ENCODE measurements around the gene MMP24.

MMP24 gene

DNA sequence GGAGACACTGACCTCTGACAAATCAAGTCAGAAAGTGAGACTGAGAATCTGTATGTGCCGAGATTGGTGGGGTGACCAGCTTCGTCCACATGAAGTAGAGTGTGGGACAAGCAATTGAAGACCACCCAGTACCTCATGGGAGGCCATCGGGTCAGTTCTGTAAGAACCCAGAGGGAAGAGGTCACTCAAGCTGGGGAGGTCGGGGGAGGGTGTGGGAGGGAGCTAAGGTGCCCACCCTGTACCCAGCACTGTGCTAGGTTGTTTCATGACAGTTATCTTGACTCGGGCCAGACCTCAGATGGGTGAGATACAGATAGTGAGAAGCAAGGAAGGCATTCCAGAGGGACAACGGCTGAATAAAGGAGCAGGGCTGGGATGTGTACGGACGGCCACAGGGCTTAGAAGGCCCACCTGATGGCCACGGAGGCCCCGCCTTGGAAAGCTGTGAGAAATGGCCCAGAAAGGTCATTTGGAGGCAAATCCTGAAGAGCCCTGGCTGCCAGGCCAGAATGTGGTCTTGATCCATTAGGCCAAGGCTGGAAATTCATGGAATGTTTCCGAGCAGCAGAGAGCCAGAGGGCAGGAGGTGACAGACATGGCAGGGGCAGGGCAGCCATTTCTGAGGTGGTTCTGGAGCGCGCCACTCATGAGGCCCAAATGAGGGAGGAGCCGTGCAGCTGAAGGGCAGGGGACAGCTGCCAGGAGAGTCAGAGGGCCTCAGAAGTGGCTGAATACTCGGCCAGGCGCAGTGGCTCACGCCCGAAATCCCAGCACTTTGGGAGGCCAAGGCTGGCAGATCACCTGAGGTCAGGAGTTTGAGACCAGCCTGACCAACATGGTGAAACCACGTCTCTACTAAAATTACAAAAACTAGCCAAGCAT, 43.8 kb downstream of the MMP24 start:
- no peaks in the 10 kb centered on the region for H3K9me3 Mint-ChIP-seq
- DNase-seq (ENCODE audit: low spot score in 2 of 2) (no peak), ATAC-seq (replicated peaks; ENCODE audit: extremely low read depth, poor library complexity, severe bottlenecking) (no peak)
- H3K27ac Mint-ChIP-seq (ENCODE audit: low read depth) = peak overlapping the region; percentile 53
- peaks cover 24% of the 10 kb centered on the region for H3K4me1 Mint-ChIP-seq
- H3K36me3 Mint-ChIP-seq (ENCODE audit: insufficient read depth) = peaks cover 11% of the 10 kb centered on the region
- H3K4me3 Mint-ChIP-seq = no peak overlapping the region
- H3K27me3 Mint-ChIP-seq = no peaks in the 10 kb centered on the region

DNA sequence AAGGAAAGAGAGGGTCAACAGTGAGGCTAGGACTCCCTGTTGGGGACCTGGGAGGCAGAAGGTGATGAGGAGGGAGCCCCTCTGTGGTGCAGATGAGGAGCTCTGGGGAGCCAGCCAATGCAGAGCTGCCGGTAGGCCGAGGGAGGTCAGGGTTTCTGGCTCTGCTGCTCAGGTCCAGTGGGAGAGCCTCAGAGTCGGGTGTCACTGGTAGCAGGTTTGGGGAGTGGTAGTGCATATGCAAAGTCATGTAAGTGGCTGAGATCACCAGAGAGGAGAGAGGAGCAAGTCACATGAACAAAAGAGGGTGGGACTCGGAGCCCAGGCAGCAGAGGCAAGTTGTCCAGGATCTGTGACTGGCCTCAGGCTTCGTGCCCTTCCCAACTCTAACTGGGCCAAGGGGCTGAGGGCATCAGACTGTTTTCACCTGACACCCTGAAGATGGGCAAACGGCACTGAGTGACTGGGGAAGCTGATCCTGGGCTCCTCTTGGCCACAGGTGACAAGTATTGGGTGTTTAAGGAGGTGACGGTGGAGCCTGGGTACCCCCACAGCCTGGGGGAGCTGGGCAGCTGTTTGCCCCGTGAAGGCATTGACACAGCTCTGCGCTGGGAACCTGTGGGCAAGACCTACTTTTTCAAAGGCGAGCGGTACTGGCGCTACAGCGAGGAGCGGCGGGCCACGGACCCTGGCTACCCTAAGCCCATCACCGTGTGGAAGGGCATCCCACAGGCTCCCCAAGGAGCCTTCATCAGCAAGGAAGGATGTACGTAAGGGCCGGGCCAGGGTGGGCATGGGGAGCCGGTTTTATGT, 44.8 kb downstream of the MMP24 start:
- Mint-ChIP-seq H3K4me1 (peaks cover 33% of the 10 kb centered on the region), H3K36me3 (ENCODE audit: insufficient read depth) (peaks cover 12% of the 10 kb centered on the region), H3K27ac (ENCODE audit: low read depth) (peak overlapping the region; percentile 53), H3K9me3 (no peaks in the 10 kb centered on the region), H3K27me3 (no peaks in the 10 kb centered on the region), H3K4me3 (no peak overlapping the region)
- DNase-seq (ENCODE audit: low spot score in 2 of 2) (no peak), ATAC-seq (replicated peaks; ENCODE audit: extremely low read depth, poor library complexity, severe bottlenecking) (no peak)

DNA sequence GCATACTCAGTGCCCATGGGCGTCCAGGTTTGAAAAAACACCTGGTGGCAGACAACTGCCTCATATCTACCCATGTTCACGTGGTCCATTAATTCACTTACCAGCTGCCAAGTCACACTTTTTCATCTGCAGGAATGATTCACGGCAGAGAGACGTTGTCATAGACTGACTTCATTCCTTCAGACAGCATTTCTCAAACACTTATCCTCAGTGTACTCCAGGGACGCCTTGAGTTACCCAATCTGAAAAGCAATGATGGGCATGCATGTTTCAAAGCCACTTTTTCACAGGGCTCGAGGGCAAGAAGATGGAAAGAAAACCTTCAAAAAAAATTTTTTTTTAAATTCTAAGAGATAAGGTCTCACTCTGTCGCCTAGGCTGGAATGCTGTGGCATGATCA, 45.4 kb downstream of the MMP24 start:
- no peaks in the 10 kb centered on the region for H3K9me3 Mint-ChIP-seq
- ATAC-seq (replicated peaks; ENCODE audit: extremely low read depth, poor library complexity, severe bottlenecking) (no peak), DNase-seq (ENCODE audit: low spot score in 2 of 2) (no peak)
- no peaks in the 10 kb centered on the region for H3K27me3 Mint-ChIP-seq
- peaks cover 39% of the 10 kb centered on the region for H3K4me1 Mint-ChIP-seq
- no peak overlapping the region for H3K27ac Mint-ChIP-seq (ENCODE audit: low read depth)
- no peak overlapping the region for H3K4me3 Mint-ChIP-seq
- H3K36me3 Mint-ChIP-seq (ENCODE audit: insufficient read depth) = peaks cover 12% of the 10 kb centered on the region

DNA sequence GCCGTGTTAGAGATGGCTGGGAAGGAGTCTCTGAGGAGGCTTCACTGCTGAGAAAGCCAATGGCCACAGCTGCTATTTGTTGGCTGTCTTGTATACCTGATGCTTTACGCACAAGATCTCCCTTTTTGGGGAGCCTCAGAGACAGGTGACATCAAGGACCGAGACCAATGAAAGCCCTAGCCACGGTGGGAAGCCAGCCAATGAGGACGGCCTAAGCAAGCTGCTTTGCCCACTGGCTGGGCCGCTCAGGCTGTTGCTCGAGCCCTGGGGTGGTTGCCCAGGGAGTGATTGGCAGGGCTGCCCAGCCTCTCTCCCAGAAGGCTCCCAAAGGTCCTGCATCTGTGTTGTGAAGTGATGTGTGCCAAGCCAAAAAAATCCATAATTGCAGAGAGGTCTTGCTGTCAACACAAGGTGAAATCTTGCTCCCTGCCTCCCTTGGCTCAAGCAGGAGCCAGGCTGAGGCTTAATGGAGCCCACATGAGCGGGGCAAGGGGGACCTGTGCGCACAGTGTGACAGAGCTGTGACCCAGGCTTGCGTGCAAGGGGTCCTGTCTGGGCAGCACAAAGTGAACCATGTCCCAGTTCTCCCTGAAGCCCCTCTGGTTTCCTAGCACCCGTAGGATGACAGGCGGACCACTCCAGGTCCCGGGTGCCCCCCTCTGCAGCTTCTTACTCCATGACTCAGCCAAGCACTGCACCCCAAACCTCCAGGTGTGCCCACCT, 47.1 kb downstream of the MMP24 start:
- H3K9me3 Mint-ChIP-seq = no peaks in the 10 kb centered on the region
- no peak for ATAC-seq (replicated peaks; ENCODE audit: extremely low read depth, poor library complexity, severe bottlenecking)
- H3K4me1 Mint-ChIP-seq = peaks cover 45% of the 10 kb centered on the region
- no peak overlapping the region for H3K4me3 Mint-ChIP-seq
- H3K27ac Mint-ChIP-seq (ENCODE audit: low read depth) = peak overlapping the region; percentile 44
- peaks cover 14% of the 10 kb centered on the region for H3K36me3 Mint-ChIP-seq (ENCODE audit: insufficient read depth)
- no peak for DNase-seq (ENCODE audit: low spot score in 2 of 2)
- H3K27me3 Mint-ChIP-seq = no peaks in the 10 kb centered on the region

DNA sequence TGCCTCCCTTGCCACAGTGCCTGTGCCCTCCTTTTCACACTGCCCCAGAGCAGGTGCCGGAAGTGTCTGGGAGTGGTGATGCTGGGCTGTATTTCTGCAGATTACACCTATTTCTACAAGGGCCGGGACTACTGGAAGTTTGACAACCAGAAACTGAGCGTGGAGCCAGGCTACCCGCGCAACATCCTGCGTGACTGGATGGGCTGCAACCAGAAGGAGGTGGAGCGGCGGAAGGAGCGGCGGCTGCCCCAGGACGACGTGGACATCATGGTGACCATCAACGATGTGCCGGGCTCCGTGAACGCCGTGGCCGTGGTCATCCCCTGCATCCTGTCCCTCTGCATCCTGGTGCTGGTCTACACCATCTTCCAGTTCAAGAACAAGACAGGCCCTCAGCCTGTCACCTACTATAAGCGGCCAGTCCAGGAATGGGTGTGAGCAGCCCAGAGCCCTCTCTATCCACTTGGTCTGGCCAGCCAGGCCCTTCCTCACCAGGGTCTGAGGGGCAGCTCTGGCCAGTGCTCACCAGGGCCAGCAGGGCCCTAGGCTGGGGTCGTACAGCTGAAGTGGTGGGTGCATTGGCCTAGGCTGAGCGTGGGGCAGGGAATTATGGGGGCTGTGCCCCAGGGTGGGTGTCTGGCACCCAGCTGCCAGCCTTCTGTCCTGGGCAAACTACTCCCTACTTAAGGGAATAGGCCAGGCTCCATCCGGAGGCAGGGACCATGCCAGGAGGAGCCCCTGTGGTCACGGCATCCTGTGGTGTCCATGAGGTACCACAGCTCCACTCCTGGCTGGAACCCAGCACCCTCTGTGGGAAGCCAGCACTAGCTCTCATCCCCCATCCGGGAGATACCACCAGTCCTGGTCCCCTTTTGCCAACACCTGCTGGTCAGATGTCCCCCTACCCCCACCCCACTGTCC, 47.9 kb downstream of the MMP24 start:
- DNase-seq (ENCODE audit: low spot score in 2 of 2) = no peak
- ATAC-seq (replicated peaks; ENCODE audit: extremely low read depth, poor library complexity, severe bottlenecking) = no peak
- peaks cover 18% of the 10 kb centered on the region for H3K36me3 Mint-ChIP-seq (ENCODE audit: insufficient read depth)
- H3K9me3 Mint-ChIP-seq = no peaks in the 10 kb centered on the region
- H3K4me1 Mint-ChIP-seq = peaks cover 43% of the 10 kb centered on the region
- no peak overlapping the region for H3K4me3 Mint-ChIP-seq
- no peak overlapping the region for H3K27ac Mint-ChIP-seq (ENCODE audit: low read depth)
- H3K27me3 Mint-ChIP-seq = no peaks in the 10 kb centered on the region

DNA sequence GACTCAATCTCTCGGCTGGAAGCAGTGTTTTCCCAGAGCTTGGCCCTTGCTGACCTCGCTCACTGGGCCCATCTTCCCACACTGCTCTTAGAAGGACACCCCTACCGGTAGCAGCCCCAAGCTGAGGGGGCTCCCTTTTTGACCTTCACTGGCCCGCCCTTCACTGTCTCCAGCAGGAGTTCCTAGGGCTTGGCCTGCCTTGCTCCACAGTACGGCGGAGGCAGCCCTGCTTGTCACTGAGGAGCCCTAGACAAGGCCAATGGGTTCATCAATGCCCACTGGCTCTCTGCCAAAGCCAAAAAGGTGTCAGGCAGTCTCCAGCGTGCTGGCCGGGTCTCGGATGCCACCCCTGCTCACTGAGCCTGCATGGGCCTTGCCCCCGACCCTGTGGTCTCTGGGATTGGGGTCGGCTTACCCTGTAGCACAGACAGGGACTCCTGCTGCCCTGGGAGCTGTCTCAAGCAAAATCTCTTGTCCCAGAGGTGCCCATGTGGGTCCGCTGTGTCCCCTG, 49.3 kb downstream of the MMP24 start:
- no peak for ATAC-seq (replicated peaks; ENCODE audit: extremely low read depth, poor library complexity, severe bottlenecking)
- H3K4me3 Mint-ChIP-seq = peak overlapping the region; percentile 97
- no peak for DNase-seq (ENCODE audit: low spot score in 2 of 2)
- no peaks in the 10 kb centered on the region for H3K27me3 Mint-ChIP-seq
- H3K36me3 Mint-ChIP-seq (ENCODE audit: insufficient read depth) = peaks cover 24% of the 10 kb centered on the region
- H3K27ac Mint-ChIP-seq (ENCODE audit: low read depth) = peak overlapping the region; percentile 53
- no peaks in the 10 kb centered on the region for H3K9me3 Mint-ChIP-seq
- peaks cover 39% of the 10 kb centered on the region for H3K4me1 Mint-ChIP-seq

DNA sequence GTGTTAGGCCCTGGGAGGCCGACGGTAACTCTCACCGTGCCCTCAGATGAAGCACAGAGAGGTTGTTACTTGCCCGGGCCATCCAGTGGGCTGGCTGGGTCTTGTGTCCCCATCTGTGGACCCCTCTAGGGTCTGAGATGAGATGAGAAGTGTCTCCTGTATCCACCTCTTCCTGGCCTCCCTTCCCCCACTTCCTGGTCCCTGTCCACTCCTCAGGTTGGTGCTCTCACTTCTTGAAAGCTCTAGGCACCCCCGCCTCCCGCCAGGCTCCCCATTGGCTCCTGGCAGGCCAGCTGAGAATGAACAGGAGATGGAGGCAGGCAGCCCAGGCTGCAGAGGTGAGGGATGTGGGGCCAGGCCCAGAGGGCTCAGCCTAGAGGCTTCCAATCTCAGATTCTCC, 49.9 kb downstream of the MMP24 start:
- DNase-seq (ENCODE audit: low spot score in 2 of 2) (no peak), ATAC-seq (replicated peaks; ENCODE audit: extremely low read depth, poor library complexity, severe bottlenecking) (no peak)
- Mint-ChIP-seq H3K9me3 (no peaks in the 10 kb centered on the region), H3K36me3 (ENCODE audit: insufficient read depth) (peaks cover 25% of the 10 kb centered on the region), H3K27me3 (no peaks in the 10 kb centered on the region), H3K27ac (ENCODE audit: low read depth) (peak overlapping the region; percentile 98), H3K4me3 (peak overlapping the region; percentile 97), H3K4me1 (peaks cover 34% of the 10 kb centered on the region)

DNA sequence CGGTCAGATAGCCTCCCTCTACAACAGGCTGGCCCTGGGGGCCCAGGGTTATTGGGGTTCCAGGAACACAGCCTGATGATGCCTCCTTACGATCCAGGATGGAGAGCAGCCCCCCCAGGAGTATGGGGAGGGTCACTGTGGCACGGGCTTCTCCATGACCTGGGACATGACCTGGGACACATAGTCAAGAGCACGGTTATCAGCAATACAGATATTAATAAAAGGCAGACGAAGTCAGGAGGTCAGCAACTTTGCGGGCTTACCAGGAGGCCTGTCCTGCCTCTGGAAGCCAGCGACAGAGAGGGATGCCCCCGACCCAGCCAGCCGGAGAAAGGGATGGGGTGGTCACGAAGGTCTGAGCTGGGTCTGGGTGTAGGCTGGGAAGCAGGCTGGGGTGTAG, 50.6 kb downstream of the MMP24 start:
- Mint-ChIP-seq H3K4me3 (peak overlapping the region; percentile 97), H3K36me3 (ENCODE audit: insufficient read depth) (peaks cover 27% of the 10 kb centered on the region), H3K27ac (ENCODE audit: low read depth) (peak overlapping the region; percentile 98), H3K9me3 (no peaks in the 10 kb centered on the region), H3K27me3 (no peaks in the 10 kb centered on the region), H3K4me1 (peaks cover 36% of the 10 kb centered on the region)
- ATAC-seq (replicated peaks; ENCODE audit: extremely low read depth, poor library complexity, severe bottlenecking) = no peak
- no peak for DNase-seq (ENCODE audit: low spot score in 2 of 2)

DNA sequence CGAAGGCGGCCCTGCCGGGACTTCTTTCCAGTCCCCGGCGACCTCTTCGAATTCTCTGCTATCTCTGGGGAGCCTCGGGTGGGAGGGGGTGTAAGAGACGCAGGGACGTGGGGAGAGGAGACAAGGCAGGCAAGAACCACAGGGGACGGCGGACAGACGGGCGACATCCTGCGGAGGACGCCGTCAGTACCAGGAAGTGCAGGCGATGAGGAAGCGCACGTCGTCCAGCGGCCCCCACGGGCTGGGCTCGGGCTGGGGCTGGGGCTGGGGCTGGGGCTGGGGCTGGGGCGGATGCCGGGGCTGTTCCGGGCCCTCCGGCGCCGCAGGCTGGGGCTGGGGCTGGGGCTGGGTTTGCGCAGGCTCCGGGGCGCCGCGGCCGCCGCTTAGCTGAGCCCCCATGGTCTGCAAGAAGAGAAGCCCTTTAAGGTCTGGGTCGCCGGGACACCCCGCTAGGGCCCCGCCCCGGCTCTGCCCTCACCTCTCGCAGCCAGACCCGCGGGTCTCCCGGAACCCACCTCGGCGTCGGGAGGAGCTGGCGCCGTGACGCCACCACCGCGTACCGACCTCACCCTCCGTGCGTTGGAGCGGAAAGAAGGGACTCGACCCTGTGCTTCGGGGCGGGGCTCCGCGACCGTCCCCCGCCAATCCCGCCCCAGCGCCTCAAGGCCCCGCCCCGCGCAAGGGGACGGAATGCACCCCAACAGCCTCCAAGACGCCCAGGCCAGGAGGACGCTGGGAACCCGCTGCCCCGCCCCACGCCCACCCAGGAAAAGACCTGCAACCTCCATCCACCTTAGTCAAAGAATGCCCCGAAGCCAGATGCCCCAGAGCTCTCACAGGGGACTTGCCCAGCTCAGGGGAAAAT, 51.3 kb downstream of the MMP24 start, which contains the start of gene MMP24OS:
Gene MMP24OS (minus strand): TSS at position 592 of the 865 bp plus-strand sequence. CDS start 193 bp downstream, at position 399.
- Mint-ChIP-seq H3K4me3 (peak within 1 kb of the TSS; percentile 97), H3K27ac (ENCODE audit: low read depth) (peak within 1 kb of the TSS; percentile 98), H3K4me1 (peaks cover 37% of the 10 kb centered on the region), H3K36me3 (ENCODE audit: insufficient read depth) (peaks cover 27% of the 10 kb centered on the region), H3K9me3 (no peaks in the 10 kb centered on the region), H3K27me3 (no peaks in the 10 kb centered on the region)
- ATAC-seq (replicated peaks; ENCODE audit: extremely low read depth, poor library complexity, severe bottlenecking) (peak; percentile 88), DNase-seq (ENCODE audit: low spot score in 2 of 2) (peak; percentile 74 to 80)

DNA sequence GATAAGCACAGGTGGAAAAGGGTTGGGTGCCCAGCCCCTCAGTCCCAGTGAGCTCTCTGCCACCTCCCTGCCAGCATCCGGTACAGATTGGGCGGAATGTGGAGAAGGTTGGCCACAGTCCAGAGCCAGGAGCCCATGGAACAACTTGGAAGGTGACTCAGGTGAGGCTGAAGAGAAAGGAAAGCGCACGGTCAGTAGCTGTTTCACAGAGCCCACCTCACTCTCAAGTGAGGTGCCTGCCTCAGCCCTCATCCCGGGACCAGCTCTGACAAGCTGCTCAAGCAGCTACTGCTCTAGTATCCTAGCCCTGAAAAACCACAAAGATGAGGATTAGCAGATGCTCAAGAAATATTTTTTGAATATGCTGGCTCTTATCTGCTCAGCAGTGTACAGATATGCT, 52.5 kb downstream of the MMP24 start:
- peaks cover 25% of the 10 kb centered on the region for H3K36me3 Mint-ChIP-seq (ENCODE audit: insufficient read depth)
- ATAC-seq (replicated peaks; ENCODE audit: extremely low read depth, poor library complexity, severe bottlenecking) (no peak), DNase-seq (ENCODE audit: low spot score in 2 of 2) (no peak)
- no peaks in the 10 kb centered on the region for H3K27me3 Mint-ChIP-seq
- peaks cover 43% of the 10 kb centered on the region for H3K4me1 Mint-ChIP-seq
- peak overlapping the region; percentile 98 for H3K27ac Mint-ChIP-seq (ENCODE audit: low read depth)
- peak overlapping the region; percentile 97 for H3K4me3 Mint-ChIP-seq
- H3K9me3 Mint-ChIP-seq = no peaks in the 10 kb centered on the region

Measured in central memory CD8-positive, alpha-beta T cell (primary cell).